Body of pancreas (tissue), 4 donors: ENCODE data around the gene PLPP3.

Experiments used
- CTCF ChIP-seq, 7 experiments: fragments of 450-650 bp in 4 of 7; fragments of 200-600 bp in 3 of 7; sonication (generic) in 3 of 7; IDR thresholded peaks; one replicate each; pipeline ENCODE4 v1.5.1; 2016 to 2019; ENCODE audit warnings: antibody characterized with exemption in 7 of 7
- POLR2A ChIP-seq, 3 donors: fragments of 450-650 bp; IDR thresholded peaks; one replicate each; pipeline ENCODE4 v1.6.1; 2016; ENCODE audit warnings: antibody characterized with exemption in 3 of 3, mild to moderate bottlenecking in 2 of 3

- no peak for TF ChIP-seq CTCF (IDR thresholded peaks at IDR 0.05)
- no peak for TF ChIP-seq POLR2A (IDR thresholded peaks at IDR 0.05)
Observed at GRCh38 chr1:56489695-56490094, 89.7 kb downstream of the PLPP3 start.
